ENCODE results near the gene NRXN3. TPM values are rescaled to one million over a fixed set of nuclear protein-coding genes. Genes with fewer than 3 reads are reported as not detected.

Gene NRXN3
- total RNA-seq, 4 donors from 2014 or later: 0.19 to 1.4 (median 0.40) TPM

DNA sequence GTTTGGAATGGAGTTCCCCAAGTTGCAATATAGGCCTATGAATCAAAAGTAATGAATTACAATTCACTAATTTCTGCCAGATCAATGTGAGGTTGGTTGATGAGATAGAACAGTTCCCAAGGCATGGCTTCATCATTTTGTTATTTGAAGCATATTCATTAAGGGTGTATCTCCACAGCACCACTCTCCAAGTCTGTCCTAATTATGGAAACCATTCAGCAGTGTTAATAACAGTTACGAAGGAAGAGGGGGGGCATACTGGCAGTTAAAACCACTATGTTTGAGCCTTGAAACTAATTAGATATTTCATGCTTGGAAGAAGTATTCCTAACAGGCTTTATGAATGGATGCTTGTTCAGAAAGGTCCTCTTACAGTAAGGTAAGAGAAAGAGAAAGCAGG is 1520.8 kb downstream of the NRXN3 start:
- DNase-seq (ENCODE audit: low spot score): no peak
- ATAC-seq (ENCODE audit: low FRiP score): no peak
- TF ChIP-seq, protein P1, sequence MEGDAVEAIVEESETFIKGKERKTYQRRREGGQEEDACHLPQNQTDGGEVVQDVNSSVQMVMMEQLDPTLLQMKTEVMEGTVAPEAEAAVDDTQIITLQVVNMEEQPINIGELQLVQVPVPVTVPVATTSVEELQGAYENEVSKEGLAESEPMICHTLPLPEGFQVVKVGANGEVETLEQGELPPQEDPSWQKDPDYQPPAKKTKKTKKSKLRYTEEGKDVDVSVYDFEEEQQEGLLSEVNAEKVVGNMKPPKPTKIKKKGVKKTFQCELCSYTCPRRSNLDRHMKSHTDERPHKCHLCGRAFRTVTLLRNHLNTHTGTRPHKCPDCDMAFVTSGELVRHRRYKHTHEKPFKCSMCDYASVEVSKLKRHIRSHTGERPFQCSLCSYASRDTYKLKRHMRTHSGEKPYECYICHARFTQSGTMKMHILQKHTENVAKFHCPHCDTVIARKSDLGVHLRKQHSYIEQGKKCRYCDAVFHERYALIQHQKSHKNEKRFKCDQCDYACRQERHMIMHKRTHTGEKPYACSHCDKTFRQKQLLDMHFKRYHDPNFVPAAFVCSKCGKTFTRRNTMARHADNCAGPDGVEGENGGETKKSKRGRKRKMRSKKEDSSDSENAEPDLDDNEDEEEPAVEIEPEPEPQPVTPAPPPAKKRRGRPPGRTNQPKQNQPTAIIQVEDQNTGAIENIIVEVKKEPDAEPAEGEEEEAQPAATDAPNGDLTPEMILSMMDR (IDR thresholded peaks at IDR 0.05): no peak

DNA sequence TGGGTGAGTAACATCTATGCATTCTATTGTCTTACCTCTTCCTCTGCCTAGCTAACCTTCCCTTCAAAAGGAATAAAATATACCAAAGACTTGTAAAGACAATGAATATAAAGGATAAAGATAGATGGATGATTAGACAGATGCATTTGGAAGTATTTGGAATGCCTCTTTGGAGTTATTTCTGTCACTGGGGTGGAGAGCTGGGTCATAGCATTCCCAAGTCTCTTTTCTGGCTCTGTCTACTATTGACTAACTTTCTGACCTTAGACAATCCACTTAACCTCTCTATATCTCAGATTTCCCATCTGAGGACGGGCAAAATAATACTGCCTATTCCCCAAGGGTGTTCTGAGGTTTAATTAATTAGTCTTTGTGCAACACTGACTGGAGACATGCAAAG is 1523.8 kb downstream of the NRXN3 start:
- no peak for DNase-seq (ENCODE audit: low spot score)
- TF ChIP-seq, protein P1 (IDR thresholded peaks at IDR 0.05): no peak
- no peak for ATAC-seq (ENCODE audit: low FRiP score)

DNA sequence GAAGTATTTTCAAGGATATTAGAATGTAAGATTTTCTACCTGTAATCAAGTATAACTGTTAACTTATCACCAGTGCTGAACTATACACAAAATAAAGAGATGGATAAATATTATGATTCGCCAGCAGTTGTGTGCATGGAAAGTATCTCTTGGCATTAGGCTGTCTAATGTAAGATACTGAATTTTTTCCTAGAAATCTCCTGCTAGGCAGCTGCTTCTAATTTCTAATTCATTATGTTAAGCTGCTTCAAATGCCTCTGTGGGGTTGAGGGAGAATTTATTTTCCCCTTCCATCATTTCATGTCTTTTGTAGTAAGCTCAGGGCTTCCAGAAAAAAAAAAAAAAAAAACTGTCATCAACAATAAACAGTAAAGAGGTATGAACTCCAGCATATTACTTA is 1525.1 kb downstream of the NRXN3 start:
- TF ChIP-seq, protein P1 (IDR thresholded peaks at IDR 0.05): no peak
- DNase-seq (ENCODE audit: low spot score) (no peak), ATAC-seq (ENCODE audit: low FRiP score) (no peak)

DNA sequence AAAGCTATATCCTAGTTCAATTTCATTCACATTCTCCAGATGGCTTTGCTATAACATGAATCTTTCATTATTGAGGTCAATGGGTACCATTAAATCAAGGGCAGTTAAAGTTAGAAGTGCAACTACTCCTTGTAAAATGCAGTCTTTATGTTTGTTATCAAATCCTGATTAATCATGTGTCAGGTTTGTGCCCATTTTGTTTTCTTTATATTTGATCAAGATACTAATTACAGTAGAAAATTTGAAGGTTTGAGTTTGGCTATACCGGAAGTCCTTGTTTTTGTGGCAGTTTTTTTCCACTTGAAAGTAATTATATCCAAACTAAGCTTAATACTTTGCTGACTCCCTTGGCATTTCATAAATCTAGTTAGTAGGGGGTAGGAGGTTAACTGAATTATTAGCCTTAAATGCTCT is 1528.1 kb downstream of the NRXN3 start:
- ATAC-seq (ENCODE audit: low FRiP score) (no peak), DNase-seq (ENCODE audit: low spot score) (no peak)
- TF ChIP-seq, protein P1 (IDR thresholded peaks at IDR 0.05): no peak

DNA sequence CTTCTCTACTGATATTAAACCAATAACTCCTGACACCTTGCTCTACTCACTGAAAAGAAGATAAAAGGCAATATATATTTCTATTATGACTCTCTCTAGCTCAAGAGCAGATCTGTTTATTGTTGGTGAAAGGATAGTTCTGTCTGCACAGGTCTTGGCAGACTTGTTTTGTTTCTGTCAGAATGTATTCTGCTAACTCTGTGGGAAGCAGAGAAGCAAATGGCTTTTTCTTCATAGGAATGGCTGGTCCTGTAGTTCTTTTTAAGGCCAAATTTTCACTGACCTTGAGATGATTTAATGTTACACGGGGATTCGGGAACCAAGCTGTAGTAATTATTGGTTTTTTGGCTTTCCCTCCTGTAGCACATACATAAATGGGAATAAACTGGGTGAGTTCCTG is 1529.0 kb downstream of the NRXN3 start:
- ATAC-seq (ENCODE audit: low FRiP score) (no peak), DNase-seq (ENCODE audit: low spot score) (no peak)
- TF ChIP-seq, protein P1 (IDR thresholded peaks at IDR 0.05): no peak

DNA sequence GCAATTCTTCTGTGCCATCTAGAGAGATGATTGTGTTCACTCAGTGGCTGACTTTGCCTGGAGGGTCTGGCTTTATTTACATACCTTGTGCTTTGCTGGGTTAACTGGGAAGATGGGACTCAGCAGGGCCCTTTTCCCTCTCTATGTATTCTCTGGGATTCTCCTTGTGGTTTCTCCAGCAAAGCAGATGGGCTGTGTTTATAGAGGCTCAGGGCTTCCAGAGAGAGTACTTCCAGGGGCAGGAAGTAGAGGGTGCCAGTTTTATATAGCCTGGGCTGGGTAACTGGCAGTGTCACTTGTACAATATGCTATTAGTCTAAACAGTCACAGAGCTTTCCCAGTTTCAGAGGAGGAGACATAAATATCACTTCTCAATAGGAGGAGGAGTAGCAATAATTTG is 1531.2 kb downstream of the NRXN3 start:
- DNase-seq (ENCODE audit: low spot score): no peak
- no peak for ATAC-seq (ENCODE audit: low FRiP score)
- TF ChIP-seq, protein P1 (IDR thresholded peaks at IDR 0.05): no peak

DNA sequence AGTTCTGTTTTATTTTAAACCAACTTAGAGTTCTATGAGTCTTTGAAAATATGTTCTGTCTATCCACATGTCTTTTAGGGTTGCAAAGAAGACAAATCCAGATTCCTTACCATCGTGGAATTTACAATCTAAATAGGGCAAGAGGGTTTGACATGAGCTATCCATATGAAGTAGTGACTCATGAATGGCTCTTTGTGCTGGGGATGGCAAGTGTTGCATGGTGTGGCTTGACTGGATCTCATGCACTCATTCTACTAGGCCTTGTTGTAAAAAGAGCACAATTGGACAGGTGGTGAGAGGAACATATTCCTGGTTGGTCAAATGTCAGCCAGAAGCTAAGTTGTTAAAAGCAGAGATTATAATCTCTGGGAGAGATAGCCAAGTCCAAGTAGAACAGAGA is 1532.0 kb downstream of the NRXN3 start:
- TF ChIP-seq, protein P1 (IDR thresholded peaks at IDR 0.05): no peak
- DNase-seq (ENCODE audit: low spot score) (no peak), ATAC-seq (ENCODE audit: low FRiP score) (no peak)

Measured in omental fat pad (tissue), 4 donors.